Lower leg skin (tissue), 3 donors: ENCODE results near the gene AP1M2.

ENCODE experiments used
- POLR2A ChIP-seq, 2 donors: fragments of 450-650 bp; IDR thresholded peaks; one replicate each; pipeline ENCODE4 v1.6.1; 2016 to 2017; ENCODE audit warnings: antibody characterized with exemption in 2 of 2, mild to moderate bottlenecking in 1 of 2, moderate library complexity in 1 of 2
- TF ChIP-seq, protein P1 (sequence below), 3 donors: fragments of 450-650 bp; IDR thresholded peaks; one replicate each; pipeline ENCODE4 v1.5.1; 2016; ENCODE audit warnings: antibody characterized with exemption in 3 of 3, mild to moderate bottlenecking in 3 of 3, moderate library complexity in 2 of 3

- TF ChIP-seq, protein P1, sequence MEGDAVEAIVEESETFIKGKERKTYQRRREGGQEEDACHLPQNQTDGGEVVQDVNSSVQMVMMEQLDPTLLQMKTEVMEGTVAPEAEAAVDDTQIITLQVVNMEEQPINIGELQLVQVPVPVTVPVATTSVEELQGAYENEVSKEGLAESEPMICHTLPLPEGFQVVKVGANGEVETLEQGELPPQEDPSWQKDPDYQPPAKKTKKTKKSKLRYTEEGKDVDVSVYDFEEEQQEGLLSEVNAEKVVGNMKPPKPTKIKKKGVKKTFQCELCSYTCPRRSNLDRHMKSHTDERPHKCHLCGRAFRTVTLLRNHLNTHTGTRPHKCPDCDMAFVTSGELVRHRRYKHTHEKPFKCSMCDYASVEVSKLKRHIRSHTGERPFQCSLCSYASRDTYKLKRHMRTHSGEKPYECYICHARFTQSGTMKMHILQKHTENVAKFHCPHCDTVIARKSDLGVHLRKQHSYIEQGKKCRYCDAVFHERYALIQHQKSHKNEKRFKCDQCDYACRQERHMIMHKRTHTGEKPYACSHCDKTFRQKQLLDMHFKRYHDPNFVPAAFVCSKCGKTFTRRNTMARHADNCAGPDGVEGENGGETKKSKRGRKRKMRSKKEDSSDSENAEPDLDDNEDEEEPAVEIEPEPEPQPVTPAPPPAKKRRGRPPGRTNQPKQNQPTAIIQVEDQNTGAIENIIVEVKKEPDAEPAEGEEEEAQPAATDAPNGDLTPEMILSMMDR (IDR thresholded peaks at IDR 0.05) = no peak
- TF ChIP-seq POLR2A (IDR thresholded peaks at IDR 0.05) = no peak
Observed at GRCh38 chr19:10575011-10575716, 11.9 kb downstream of the AP1M2 start.
